ENCODE measurements around the gene BCAS1. TPM values are rescaled to one million over a fixed set of nuclear protein-coding genes. Genes with fewer than 3 reads are reported as not detected.

BCAS1 gene
- total RNA-seq, 1 donor from 2014 or later, result 0.81 TPM

DNA sequence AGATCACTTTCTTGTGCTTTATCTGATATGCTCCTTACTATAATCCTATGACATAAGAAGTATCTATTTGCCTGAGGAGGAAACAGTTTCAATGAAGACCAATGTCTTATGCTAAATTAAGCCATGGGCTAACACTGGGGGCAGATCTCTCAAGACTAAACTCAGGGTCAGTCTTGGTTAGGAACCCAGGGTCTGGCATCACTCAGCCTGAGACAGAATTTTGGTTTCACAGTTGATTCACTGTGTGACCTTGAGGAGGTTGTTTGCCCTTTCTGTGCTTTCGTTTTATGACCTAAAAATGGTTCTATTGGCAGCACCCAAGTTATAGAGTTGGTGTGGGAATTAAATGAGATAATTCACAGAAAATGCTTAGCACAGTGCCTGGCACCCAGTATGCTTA is 4.9 kb upstream of the BCAS1 start:
- no peak for ATAC-seq
- TF ChIP-seq, protein P1, sequence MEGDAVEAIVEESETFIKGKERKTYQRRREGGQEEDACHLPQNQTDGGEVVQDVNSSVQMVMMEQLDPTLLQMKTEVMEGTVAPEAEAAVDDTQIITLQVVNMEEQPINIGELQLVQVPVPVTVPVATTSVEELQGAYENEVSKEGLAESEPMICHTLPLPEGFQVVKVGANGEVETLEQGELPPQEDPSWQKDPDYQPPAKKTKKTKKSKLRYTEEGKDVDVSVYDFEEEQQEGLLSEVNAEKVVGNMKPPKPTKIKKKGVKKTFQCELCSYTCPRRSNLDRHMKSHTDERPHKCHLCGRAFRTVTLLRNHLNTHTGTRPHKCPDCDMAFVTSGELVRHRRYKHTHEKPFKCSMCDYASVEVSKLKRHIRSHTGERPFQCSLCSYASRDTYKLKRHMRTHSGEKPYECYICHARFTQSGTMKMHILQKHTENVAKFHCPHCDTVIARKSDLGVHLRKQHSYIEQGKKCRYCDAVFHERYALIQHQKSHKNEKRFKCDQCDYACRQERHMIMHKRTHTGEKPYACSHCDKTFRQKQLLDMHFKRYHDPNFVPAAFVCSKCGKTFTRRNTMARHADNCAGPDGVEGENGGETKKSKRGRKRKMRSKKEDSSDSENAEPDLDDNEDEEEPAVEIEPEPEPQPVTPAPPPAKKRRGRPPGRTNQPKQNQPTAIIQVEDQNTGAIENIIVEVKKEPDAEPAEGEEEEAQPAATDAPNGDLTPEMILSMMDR (IDR thresholded peaks at IDR 0.05), result no peak

DNA sequence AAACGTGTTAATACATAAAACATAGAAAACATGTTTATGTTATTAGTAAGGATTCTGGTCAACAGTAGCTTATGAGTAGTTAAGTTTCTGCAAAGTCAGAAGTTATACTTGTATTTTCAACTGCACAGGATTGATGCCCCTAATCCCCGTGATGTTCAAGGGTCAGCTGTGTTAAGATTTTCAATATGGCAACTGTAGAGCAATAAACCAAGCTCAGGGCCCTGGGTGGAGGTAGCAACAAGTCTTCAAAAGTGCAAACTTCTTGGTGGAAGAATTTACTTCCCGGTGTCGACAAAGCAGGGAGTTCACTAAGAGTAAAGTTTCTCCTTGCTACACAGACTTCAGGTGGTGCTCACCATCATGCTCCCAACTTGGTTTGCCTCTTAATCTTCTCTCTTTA is 4.1 kb upstream of the BCAS1 start:
- Histone ChIP-seq H3K4me1 (peaks cover 7% of the 10 kb centered on the region), H3K27ac (no peak overlapping the region), H3K9me3 (no peaks in the 10 kb centered on the region), H3K36me3 (no peaks in the 10 kb centered on the region), H3K4me3 (no peak overlapping the region), H3K27me3 (no peaks in the 10 kb centered on the region)
- DNase-seq, result no peak
- intact Hi-C loops (cut with DNase I), result no loop called here
- TF ChIP-seq, protein P1 (IDR thresholded peaks at IDR 0.05), result no peak
- ATAC-seq, result no peak

More for the DNA sequence above, 4.9 kb upstream of the BCAS1 start:
- Histone ChIP-seq H3K4me1 (peaks cover 7% of the 10 kb centered on the region), H3K4me3 (no peak overlapping the region), H3K36me3 (no peaks in the 10 kb centered on the region), H3K9me3 (no peaks in the 10 kb centered on the region), H3K27me3 (no peaks in the 10 kb centered on the region), H3K27ac (no peak overlapping the region)
- intact Hi-C loops (cut with DNase I), result no loop called here
- no peak for DNase-seq

DNA sequence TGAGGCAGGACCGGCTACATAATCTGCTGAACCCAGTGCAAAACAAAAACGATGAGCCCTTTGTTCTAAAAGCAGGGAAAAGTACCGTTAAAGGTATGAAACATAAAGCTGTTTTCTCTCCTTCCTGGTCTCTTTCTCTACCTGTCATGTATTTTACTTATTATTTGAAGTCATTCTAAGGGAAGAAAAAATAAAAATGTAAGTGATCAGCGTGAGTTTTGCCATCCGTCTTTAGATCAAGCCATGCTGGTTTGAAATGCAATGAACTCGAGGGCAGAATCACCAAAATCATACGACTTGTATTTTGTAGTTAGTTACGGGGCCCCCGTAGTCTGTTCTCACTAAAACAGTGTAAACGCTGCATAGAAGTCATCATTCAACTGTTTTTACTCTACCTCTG is 2.9 kb upstream of the BCAS1 start:
- H3K9me3 ChIP-seq, result no peaks in the 10 kb centered on the region
- DNase-seq (no peak), ATAC-seq (no peak)
- intact Hi-C loops (cut with DNase I), result no loop called here
- H3K4me1 ChIP-seq, result peaks cover 2% of the 10 kb centered on the region
- TF ChIP-seq, protein P1 (IDR thresholded peaks at IDR 0.05), result no peak
- H3K27ac ChIP-seq, result no peak overlapping the region
- no peaks in the 10 kb centered on the region for H3K27me3 ChIP-seq
- H3K36me3 ChIP-seq, result no peaks in the 10 kb centered on the region
- no peak overlapping the region for H3K4me3 ChIP-seq

DNA sequence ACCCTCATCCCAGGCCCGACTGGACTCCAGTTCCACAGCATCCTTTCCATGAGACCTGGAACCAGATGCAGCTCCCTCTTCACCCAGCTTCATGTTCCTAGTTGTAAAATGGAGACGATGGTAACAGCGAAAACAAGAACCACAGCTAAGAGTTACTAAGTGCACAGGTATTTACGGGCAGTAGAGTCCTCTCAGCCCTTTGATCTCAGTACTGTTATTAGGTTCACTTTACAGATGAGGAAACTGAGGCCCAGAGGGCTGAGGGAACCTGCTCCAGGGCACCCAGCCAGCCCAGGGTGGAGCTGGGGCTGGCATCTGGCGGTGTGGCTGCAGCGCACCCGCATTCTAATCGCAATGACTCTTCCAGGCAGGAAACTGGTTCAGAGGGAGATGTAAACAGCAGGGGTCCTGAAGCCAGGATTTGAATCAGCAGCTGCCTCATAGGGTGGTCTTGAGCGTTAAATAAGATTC is 858 bp downstream of the BCAS1 start:
- Histone ChIP-seq H3K9me3 (no peaks in the 10 kb centered on the region), H3K36me3 (no peaks in the 10 kb centered on the region), H3K27me3 (no peaks in the 10 kb centered on the region), H3K27ac (no peak overlapping the region), H3K4me1 (peaks cover 3% of the 10 kb centered on the region), H3K4me3 (no peak overlapping the region)
- TF ChIP-seq, protein P1 (IDR thresholded peaks at IDR 0.05), result no peak
- intact Hi-C loops (cut with DNase I), result no loop called here
- no peak for ATAC-seq
- no peak for DNase-seq

DNA sequence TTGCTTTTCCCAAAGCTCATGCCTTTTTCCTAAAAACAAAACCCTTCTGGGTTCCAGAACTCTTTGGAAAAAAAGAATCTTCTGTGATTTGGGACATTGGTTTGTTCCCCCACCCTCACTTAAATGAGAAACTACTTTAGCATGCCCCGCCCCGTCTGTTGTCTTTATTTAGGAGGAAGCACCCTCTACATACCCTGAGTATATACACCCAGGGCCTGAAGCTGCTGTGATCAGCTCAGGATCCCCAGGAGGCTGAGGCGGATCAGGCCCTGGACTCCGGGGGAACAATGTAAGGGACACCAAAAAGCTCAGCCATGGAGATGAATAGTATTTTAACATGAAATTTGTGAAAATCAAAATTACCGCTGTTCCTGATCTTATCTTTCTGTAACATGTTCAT is 1.4 kb downstream of the BCAS1 start:
- H3K27me3 ChIP-seq, result no peaks in the 10 kb centered on the region
- ATAC-seq, result no peak
- H3K4me3 ChIP-seq, result no peak overlapping the region

More for the DNA sequence above, 1.4 kb downstream of the BCAS1 start:
- no peak overlapping the region for H3K27ac ChIP-seq
- intact Hi-C loops (cut with DNase I), result no loop called here
- no peaks in the 10 kb centered on the region for H3K9me3 ChIP-seq
- TF ChIP-seq, protein P1 (IDR thresholded peaks at IDR 0.05), result no peak
- H3K36me3 ChIP-seq, result no peaks in the 10 kb centered on the region
- peaks cover 3% of the 10 kb centered on the region for H3K4me1 ChIP-seq
- no peak for DNase-seq

All from upper lobe of right lung (tissue), 1 donor.